Hippocampal formation (tissue), 2 donors: ENCODE data around the gene HOXB4.

Experiments
- DNase-seq, 2 donors: peaks; one replicate each; lab custom pipeline; 2025; lab: John Stamatoyannopoulos, UW

HOXB4 gene

GRCh38 chr17:48589831-48590606, 11.9 kb upstream of the HOXB4 start, which contains the start of gene HOXB3:
Gene HOXB3, minus strand, starts transcription at chr17:48590241. Its CDS starts 37,767 bp downstream, at chr17:48552474.
- no peak for DNase-seq

GRCh38 chr17:48589060-48589830, 11.1 kb upstream of the HOXB4 start:
- no peak for DNase-seq

GRCh38 chr17:48588528-48588927, 10.4 kb upstream of the HOXB4 start:
- DNase-seq: no peak

GRCh38 chr17:48588074-48588415, 9.9 kb upstream of the HOXB4 start:
- DNase-seq: no peak

- no peak for DNase-seq
Observed at GRCh38 chr17:48587276-48588073, 9.3 kb upstream of the HOXB4 start.

- DNase-seq: no peak
Observed at GRCh38 chr17:48586355-48587258, 8.5 kb upstream of the HOXB4 start.

- DNase-seq: no peak
Observed at GRCh38 chr17:48584223-48584741, 6.1 kb upstream of the HOXB4 start.

- no peak for DNase-seq
Observed at GRCh38 chr17:48583708-48584222, 5.6 kb upstream of the HOXB4 start.

GRCh38 chr17:48582750-48583069, 4.6 kb upstream of the HOXB4 start:
- no peak for DNase-seq

GRCh38 chr17:48579760-48580554, 1.8 kb upstream of the HOXB4 start:
- no peak for DNase-seq

- DNase-seq: no peak
Observed at GRCh38 chr17:48579471-48579759, 1.3 kb upstream of the HOXB4 start.

- no peak for DNase-seq
Observed at GRCh38 chr17:48578616-48579470, 693 bp upstream of the HOXB4 start.

- DNase-seq: no peak
Observed at GRCh38 chr17:48577330-48577945, 712 bp downstream of the HOXB4 start.

- no peak for DNase-seq
Observed at GRCh38 chr17:48576479-48577309, 1.5 kb downstream of the HOXB4 start.

- no peak for DNase-seq
Observed at GRCh38 chr17:48575673-48576478, 2.3 kb downstream of the HOXB4 start.

GRCh38 chr17:48575066-48575582, 3.0 kb downstream of the HOXB4 start:
- no peak for DNase-seq

GRCh38 chr17:48574505-48575065, 3.6 kb downstream of the HOXB4 start:
- DNase-seq: no peak
